Fibroblast of lung (primary cell): Measurements from ENCODE around the gene ZNF521. TPM values are rescaled to one million over a fixed set of nuclear protein-coding genes. Genes with fewer than 3 reads are reported as not detected.

Source experiments
- DNase-seq, 2 donors: peaks; one replicate each; pipeline versions ENCODE4 v3.0.0 to v3.0.0-alpha.2; 2010; ENCODE audit warnings: low read depth in 2 of 2
- H2AFZ ChIP-seq: 2 replicates; pipeline ENCODE4 v1.5.1; 2012; ENCODE audit warnings: low read length, control low read depth, inconsistent platforms
- H3K27ac ChIP-seq: 2 replicates; pipeline ENCODE4 v1.5.1; 2011; ENCODE audit warnings: low read length, control low read depth; ENCODE audit not compliant: insufficient read depth
- H3K27me3 ChIP-seq: 2 replicates; pipeline ENCODE4 v1.5.1; 2011; ENCODE audit warnings: mild to moderate bottlenecking, low read length; ENCODE audit not compliant: control insufficient read depth, insufficient read depth
- H3K36me3 ChIP-seq: 2 replicates; pipeline ENCODE4 v1.5.1; 2011; ENCODE audit warnings: low read length; ENCODE audit not compliant: control insufficient read depth, insufficient read depth
- H3K4me1 ChIP-seq: 2 replicates; pipeline ENCODE4 v1.5.1; 2011; ENCODE audit warnings: low read length; ENCODE audit not compliant: control insufficient read depth, insufficient read depth; ENCODE audit errors: extremely low read depth
- H3K4me2 ChIP-seq: 2 replicates; pipeline ENCODE4 v1.5.1; 2011; ENCODE audit warnings: low read length, control low read depth; ENCODE audit not compliant: insufficient read depth; ENCODE audit errors: extremely low read depth
- H3K4me3 ChIP-seq, 4 experiments: fragments of 200-600 bp in 1 of 4; sonication (generic) in 1 of 4; replicated peaks in 1 of 4; 2 replicates each; pipeline ENCODE4 v1.5.1; 2011 to 2016; ENCODE audit warnings: low read length in 4 of 4, low read depth in 3 of 4, mild to moderate bottlenecking in 3 of 4, control low read depth in 2 of 4, inconsistent platforms in 1 of 4, mixed read lengths in 1 of 4; ENCODE audit not compliant: insufficient read depth in 1 of 4; ENCODE audit errors: control extremely low read depth in 1 of 4
- H3K79me2 ChIP-seq: 2 replicates; pipeline ENCODE4 v1.5.1; 2012; ENCODE audit warnings: mild to moderate bottlenecking, low read length, inconsistent platforms; ENCODE audit not compliant: control insufficient read depth, insufficient read depth
- H3K9ac ChIP-seq: 2 replicates; pipeline ENCODE4 v1.5.1; 2011; ENCODE audit warnings: mild to moderate bottlenecking, low read length, control low read depth; ENCODE audit not compliant: insufficient read depth
- H3K9me3 ChIP-seq: 2 replicates; pipeline ENCODE4 v1.5.1; 2012; ENCODE audit warnings: low read depth, low read length; ENCODE audit not compliant: control insufficient read depth, insufficient read depth
- H4K20me1 ChIP-seq: 2 replicates; pipeline ENCODE4 v1.5.1; 2011; ENCODE audit warnings: low read length; ENCODE audit not compliant: control insufficient read depth, insufficient read depth; ENCODE audit errors: extremely low read depth
- CTCF ChIP-seq, 2 donors: IDR thresholded peaks in 1 of 2; conservative IDR thresholded peaks in 1 of 2; 1 replicate in 1 of 2; 2 replicates in 1 of 2; pipeline ENCODE4 v1.5.1; 2011 to 2012; ENCODE audit warnings: low read length in 2 of 2, control low read depth in 1 of 2, inconsistent platforms in 1 of 2, low read depth in 1 of 2, mild to moderate bottlenecking in 1 of 2
- EZH2 ChIP-seq: IDR thresholded peaks from 2 replicates; pipeline ENCODE4 v1.5.1; 2012; ENCODE audit warnings: low read length, control low read depth, mild to moderate bottlenecking; ENCODE audit errors: missing control alignments
- polyA plus RNA-seq, 2 donors: library from polyadenylated mRNA; depleted of rRNA in 1 of 2; stranded (reverse) in 1 of 2; unstranded in 1 of 2; fragments of >200 nt; gene quantifications; 2 replicates each; pipeline ENCODE4 v1.2.1, GENCODE V29; 2011 to 2012; ENCODE audit warnings: missing spikeins in 1 of 2
- total RNA-seq: library from RNA; depleted of rRNA; stranded (reverse); fragments of >200 nt; gene quantifications from 2 replicates; pipeline ENCODE4 v1.2.1, GENCODE V29; 2014

ZNF521 gene
- total and polyA plus RNA-seq, 2 donors (not counting 1 experiment from before 2014, with no cell fraction given) = 25.2 to 43.6 TPM

- Histone ChIP-seq H3K4me1 (no peaks in the 10 kb centered on the region), H4K20me1 (no peaks in the 10 kb centered on the region), H2AFZ (no peak overlapping the region), H3K9me3 (no peaks in the 10 kb centered on the region), H3K36me3 (no peaks in the 10 kb centered on the region), H3K27me3 (no peaks in the 10 kb centered on the region), H3K4me2 (no peak overlapping the region), H3K9ac (no peak overlapping the region), H3K27ac (no peak overlapping the region), H3K4me3 (no peak overlapping the region), H3K79me2 (no peaks in the 10 kb centered on the region)
- TF ChIP-seq EZH2 = no peak
- TF ChIP-seq CTCF (conservative IDR thresholded peaks at IDR 0.05 in 1 of 2, IDR thresholded peaks at IDR 0.05 in 1 of 2; ENCODE audit: low read depth in 1 of 2, low read length in 2 of 2) = no peak
- no peak for DNase-seq
These were observed 335.3 kb downstream of the ZNF521 start for GRCh38 chr18:25016666-25017065.

- Histone ChIP-seq H3K27ac (no peak overlapping the region), H3K4me1 (no peaks in the 10 kb centered on the region), H3K4me2 (no peak overlapping the region), H3K36me3 (no peaks in the 10 kb centered on the region), H3K79me2 (no peaks in the 10 kb centered on the region), H2AFZ (no peak overlapping the region), H3K27me3 (no peaks in the 10 kb centered on the region), H4K20me1 (no peaks in the 10 kb centered on the region), H3K9ac (no peak overlapping the region), H3K4me3 (no peak overlapping the region), H3K9me3 (no peaks in the 10 kb centered on the region)
- TF ChIP-seq EZH2 (no peak), CTCF (conservative IDR thresholded peaks at IDR 0.05 in 1 of 2, IDR thresholded peaks at IDR 0.05 in 1 of 2; ENCODE audit: low read depth in 1 of 2, low read length in 2 of 2) (no peak)
- no peak for DNase-seq
These were observed 335.8 kb downstream of the ZNF521 start for GRCh38 chr18:25016181-25016580.
